Suprapubic skin (tissue), 4 donors: ENCODE results near the gene CCDC40.

ENCODE experiments used
- POLR2A ChIP-seq, 2 donors: fragments of 450-650 bp; IDR thresholded peaks; one replicate each; pipeline ENCODE4 v1.6.1; 2017; ENCODE audit warnings: antibody characterized with exemption in 2 of 2, mild to moderate bottlenecking in 2 of 2, moderate library complexity in 2 of 2
- POLR2AphosphoS5 ChIP-seq, 3 donors: sonication (generic); formaldehyde crosslinking; IDR thresholded peaks; one replicate each; pipeline ENCODE4 v1.6.1; 2017; ENCODE audit warnings: antibody characterized with exemption in 3 of 3
- TF ChIP-seq, protein P1 (sequence below), 2 donors: fragments of 200-600 bp in 1 of 2; fragments of 450-650 bp in 1 of 2; sonication (generic) in 1 of 2; IDR thresholded peaks; one replicate each; pipeline ENCODE4 v1.5.1; 2016 to 2019; ENCODE audit warnings: antibody characterized with exemption in 2 of 2, mild to moderate bottlenecking in 1 of 2, moderate library complexity in 1 of 2

DNA sequence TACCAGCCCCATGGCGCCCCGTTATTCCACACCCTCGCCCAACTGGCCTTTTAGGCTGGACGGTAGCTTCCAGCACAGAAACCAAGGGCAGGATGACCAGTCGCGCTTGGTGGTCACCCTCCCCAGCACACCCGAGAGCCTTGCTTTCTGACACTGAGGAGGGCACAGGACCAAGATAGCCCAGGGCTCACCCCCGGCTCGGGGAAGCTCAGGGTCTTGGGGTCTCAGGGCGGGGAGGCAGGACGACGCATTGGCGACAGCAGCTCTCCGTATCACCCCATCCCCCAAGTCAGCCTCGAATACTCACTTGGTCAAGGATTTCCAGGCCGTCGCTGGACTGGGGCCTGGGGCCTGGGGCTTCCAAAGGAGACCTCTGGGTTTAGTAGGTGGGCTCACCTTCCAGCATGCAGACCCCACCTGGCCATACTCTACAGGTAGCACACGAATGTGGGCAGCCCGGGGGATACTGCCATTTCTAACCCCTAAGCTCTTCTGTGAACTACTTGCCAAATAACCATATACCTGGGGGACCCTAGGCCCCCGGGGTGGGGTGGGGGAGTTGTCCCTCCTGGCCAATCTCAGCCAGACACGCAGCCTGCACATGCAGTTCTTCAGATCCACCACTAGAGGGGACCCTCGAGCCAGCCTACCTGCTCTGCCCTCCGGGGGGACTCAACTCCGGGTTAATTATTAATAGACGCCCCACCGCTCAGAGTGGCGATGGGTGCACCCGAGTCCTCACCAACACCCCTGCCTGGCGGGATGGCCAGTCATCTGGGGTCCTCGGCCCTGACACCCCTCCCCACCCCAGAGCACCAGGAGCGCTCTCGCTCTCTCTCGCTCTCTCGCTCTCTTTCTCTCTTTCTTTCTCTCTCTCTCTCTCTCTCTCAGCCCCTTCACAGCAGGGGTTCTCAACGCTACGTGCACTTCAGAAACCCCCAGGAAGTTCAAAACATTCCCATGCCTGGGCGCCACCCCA, 30.8 kb upstream of the CCDC40 start:
- TF ChIP-seq, protein P1, sequence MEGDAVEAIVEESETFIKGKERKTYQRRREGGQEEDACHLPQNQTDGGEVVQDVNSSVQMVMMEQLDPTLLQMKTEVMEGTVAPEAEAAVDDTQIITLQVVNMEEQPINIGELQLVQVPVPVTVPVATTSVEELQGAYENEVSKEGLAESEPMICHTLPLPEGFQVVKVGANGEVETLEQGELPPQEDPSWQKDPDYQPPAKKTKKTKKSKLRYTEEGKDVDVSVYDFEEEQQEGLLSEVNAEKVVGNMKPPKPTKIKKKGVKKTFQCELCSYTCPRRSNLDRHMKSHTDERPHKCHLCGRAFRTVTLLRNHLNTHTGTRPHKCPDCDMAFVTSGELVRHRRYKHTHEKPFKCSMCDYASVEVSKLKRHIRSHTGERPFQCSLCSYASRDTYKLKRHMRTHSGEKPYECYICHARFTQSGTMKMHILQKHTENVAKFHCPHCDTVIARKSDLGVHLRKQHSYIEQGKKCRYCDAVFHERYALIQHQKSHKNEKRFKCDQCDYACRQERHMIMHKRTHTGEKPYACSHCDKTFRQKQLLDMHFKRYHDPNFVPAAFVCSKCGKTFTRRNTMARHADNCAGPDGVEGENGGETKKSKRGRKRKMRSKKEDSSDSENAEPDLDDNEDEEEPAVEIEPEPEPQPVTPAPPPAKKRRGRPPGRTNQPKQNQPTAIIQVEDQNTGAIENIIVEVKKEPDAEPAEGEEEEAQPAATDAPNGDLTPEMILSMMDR (IDR thresholded peaks at IDR 0.05): peak; percentile 94 to 98
- TF ChIP-seq POLR2AphosphoS5 (IDR thresholded peaks at IDR 0.05) (no peak), POLR2A (IDR thresholded peaks at IDR 0.05) (no peak)
